HG03571 (cell line): ENCODE data around the gene BAX.
"Not testable (repeated sequence)": the region's sequence is repeated elsewhere in the genome, so short reads cannot be mapped to it uniquely, and the experiment has no call there.

Source experiments
- ATAC-seq: cut with Tn5 transposase; IDR thresholded peaks from one replicate; pipeline ENCODE4 v1.9.1; 2021; ENCODE audit not compliant: unreplicated experiment

Gene BAX

DNA sequence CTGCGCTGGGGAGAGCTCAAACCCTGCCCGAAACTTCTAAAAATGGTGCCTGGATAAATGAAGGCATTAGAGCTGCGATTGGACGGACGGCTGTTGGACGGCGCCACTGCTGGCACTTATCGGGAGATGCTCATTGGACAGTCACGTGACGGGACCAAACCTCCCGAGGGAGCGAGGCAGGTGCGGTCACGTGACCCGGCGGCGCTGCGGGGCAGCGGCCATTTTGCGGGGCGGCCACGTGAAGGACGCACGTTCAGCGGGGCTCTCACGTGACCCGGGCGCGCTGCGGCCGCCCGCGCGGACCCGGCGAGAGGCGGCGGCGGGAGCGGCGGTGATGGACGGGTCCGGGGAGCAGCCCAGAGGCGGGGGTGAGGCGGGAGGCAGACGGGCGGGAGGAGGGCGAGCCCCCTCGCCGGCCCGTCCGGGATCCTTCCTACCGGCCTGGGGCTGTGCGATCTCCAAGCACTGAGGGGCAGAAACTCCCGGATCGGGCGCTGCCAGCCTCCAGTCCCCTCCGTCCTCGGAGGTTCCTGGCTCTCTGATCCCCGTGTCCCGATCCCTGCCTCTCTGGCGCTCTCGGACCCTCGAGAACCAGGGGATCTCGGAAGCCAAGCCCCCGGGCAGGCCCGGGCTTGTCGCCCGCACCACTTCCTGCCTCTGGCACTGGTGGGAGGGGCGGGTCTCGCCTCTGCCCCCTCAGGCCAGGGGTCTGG is at the start of gene BAX:
BAX (plus strand) TSS at position 281 of the 713 bp plus-strand sequence; CDS start at position 335, 54 bp downstream.
- ATAC-seq: peak; percentile 77

GRCh38 chr19:48905664-48906063 is 49.0 kb upstream of the BAX start:
- ATAC-seq: no peak

DNA sequence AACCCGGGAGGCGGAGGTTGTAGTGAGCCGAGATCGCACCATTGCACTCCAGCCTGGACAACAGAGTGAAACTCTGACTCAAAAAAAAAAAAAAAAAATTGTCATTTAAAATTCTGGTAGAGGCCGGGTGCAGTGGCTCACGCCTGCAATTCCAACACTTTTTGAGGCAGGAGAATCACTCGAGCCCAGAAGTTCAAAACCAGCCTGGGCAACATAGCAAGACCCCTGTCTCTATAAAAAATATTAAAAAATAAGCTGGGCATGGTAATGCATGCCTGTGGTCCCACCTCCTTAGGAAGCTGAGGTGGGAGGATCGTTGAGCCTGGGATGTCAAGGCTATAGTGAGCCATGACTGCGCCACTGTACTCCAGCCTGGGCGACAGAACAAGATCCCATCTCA is 48.4 kb upstream of the BAX start:
- ATAC-seq: no peak

- ATAC-seq: no peak
These were observed 47.0 kb upstream of the BAX start for GRCh38 chr19:48907671-48908070.

DNA sequence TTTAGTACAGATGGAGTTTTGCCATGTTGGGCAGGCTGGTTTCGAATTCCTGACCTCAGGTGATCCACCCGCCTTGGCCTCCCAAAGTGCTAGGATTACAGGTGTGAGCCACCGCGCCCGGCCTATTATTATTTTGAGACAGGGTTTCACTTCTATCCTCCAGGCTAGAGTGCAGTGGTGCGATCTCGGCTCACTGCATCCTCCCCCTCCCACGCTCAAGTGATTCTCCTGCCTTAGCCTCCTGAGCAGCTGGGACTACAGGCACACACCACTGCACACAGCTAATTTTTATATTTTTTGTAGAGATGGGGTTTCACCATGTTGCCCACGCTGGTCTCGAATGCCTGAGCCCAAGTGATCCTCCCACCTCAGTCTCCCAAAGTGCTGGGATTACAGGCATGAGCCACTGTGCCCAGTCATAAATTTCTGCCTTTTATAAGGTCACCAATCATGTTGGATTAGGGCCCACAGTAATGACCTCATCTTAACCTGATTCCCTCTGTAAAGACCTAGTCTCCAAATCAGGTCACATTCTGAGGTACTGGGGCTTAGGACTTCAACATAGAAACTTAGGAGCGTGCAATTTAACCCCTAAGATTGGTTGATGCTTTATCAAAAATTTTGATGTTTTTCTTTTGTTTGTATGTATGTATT is 45.1 kb upstream of the BAX start:
- not testable (repeated sequence) for ATAC-seq

- no peak for ATAC-seq
These were observed 43.9 kb upstream of the BAX start for GRCh38 chr19:48910803-48911202.

DNA sequence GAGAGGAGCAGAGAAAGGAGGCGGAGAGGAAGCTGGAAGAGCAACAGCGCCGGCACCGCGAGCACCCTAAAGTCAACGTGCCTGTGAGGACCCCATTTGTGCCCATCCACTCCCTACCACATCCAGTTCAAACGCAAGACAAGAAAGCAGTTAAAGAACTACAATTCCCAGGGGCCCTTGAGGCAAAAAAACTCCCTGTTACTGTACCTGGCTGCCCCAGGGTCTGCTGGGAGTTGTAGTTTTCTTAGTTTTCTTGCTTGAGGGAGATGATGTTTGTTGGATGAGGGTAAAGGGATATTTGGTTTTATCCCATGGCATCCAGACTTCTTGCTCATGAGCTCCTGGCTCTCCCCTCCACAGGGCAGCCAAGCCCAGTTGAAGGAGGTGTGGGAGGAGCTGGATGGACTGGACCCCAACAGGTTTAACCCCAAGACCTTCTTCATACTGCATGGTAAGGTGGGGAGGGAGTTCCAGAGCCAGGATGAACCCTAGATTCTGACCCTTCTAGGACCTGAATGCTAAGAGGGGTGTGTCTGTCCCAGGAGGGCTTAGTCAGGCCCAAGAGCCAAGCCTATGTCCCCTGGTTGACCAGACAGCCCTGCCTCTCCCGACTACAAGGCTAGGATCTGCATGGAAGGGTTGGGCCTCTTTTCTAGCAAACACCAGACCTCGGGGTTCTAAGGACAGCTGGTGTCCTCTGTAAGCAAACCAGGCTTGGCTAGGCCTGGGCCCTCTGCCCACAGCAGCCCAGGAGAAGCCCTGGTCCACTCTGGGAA is 41.4 kb upstream of the BAX start:
- no peak for ATAC-seq

GRCh38 chr19:48914181-48914580 is 40.5 kb upstream of the BAX start:
- no peak for ATAC-seq

DNA sequence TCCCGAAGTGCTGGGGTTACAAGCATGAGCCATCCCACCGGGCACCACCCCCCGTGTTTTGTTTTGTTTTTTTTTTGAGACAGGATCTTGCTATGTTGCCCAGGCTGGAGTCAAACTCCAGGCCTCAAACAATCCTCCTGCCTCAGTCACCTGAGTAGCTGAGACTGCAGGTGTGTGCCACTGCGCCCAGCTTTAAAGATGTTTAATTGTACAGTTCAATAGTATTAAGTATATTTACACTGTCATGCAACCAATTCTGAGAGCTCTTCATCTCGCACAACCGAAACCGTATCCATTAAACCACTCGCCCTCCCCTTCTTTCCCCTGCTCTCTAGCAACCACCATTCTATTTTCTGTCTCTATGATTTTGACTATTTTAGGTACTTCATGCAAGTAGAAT is 38.9 kb upstream of the BAX start:
- ATAC-seq: no peak

DNA sequence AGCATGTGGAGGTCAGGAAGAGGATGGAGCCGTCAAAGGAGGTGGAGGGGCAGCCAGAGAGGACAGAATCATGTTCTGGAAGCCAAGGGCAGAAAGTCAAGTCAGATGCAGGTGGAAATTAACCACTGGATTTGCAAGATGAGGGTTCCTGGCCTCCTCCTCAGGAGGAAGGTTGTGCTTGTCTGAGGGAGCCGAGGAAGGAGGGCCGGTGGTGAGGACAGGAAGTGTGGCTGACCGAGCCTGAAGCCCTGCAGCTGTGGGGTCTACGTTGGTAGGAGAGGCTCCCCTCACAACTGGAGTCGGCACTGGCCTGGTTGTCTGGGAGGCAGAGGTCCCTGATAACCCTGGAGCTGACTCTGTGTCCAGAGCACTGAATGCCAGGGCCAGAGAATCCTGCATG is 36.6 kb upstream of the BAX start:
- no peak for ATAC-seq

- ATAC-seq: no peak
These were observed 35.9 kb upstream of the BAX start for GRCh38 chr19:48918801-48919247.

- not testable (repeated sequence) for ATAC-seq
These were observed 35.4 kb upstream of the BAX start for GRCh38 chr19:48919271-48919670.

DNA sequence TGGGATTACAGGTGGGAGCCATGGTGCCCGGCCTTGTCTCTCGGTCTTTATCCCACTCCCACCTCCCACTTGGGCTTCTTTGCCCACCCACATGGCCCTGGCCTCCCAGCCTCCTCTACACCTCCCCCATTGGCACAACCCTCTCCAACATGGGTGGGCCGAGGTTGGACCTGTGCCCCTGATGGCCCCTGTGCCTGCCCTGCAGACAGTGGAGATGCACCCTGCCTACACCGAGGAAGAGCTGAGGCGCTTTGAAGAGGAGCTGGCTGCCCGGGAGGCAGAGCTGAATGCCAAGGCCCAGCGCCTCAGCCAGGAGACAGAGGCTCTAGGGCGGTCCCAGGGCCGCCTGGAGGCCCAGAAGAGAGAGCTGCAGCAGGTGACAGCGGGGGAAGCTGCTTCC is 33.7 kb upstream of the BAX start:
- no peak for ATAC-seq

DNA sequence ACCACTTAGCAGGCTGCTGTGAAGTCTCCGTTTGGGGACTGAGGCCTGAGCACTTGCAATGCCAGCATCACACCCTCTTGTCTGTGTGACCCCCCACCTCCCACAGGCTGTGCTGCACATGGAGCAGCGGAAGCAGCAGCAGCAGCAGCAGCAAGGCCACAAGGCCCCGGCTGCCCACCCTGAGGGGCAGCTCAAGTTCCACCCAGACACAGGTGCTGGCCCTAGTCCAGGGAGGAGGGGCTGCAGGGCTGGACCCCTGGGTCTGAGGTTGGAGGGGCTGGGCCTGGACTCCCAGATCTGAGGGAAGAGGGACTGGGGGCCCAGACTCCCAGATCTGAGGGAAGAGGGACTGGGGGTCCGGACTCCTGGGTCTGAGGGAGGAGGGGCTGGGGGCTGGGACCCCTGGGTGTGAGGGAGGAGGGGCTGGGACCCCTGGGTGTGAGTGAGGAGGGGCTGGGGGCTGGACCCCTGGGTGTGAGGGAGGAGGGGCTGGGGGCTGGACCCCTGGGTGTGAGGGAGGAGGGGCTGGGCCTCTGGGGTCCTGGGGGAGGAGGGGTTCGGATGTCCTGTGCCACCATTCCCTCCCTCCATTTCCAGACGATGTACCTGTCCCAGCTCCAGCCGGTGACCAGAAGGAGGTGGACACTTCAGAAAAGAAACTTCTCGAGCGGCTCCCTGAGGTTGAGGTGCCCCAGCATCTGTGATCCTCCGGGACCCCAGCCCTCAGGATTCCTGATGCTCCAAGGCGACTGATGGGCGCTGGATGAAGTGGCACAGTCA is 32.8 kb upstream of the BAX start:
- no peak for ATAC-seq

DNA sequence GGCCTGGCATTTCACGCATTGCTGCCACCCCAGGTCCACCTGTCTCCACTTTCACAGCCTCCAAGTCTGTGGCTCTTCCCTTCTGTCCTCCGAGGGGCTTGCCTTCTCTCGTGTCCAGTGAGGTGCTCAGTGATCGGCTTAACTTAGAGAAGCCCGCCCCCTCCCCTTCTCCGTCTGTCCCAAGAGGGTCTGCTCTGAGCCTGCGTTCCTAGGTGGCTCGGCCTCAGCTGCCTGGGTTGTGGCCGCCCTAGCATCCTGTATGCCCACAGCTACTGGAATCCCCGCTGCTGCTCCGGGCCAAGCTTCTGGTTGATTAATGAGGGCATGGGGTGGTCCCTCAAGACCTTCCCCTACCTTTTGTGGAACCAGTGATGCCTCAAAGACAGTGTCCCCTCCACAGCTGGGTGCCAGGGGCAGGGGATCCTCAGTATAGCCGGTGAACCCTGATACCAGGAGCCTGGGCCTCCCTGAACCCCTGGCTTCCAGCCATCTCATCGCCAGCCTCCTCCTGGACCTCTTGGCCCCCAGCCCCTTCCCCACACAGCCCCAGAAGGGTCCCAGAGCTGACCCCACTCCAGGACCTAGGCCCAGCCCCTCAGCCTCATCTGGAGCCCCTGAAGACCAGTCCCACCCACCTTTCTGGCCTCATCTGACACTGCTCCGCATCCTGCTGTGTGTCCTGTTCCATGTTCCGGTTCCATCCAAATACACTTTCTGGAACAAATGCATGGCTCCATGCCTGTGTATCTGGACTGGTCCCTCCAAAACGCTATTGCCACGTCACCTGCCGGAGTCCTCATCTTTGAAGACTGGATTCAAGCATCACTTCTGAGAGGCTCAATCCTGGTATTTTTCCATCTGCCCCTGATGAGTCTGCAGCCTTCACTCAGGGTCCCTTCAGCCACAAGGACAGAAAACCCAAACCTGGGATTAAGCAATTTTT is 31.9 kb upstream of the BAX start:
- ATAC-seq: no peak

- no peak for ATAC-seq
These were observed 29.3 kb upstream of the BAX start for GRCh38 chr19:48925240-48925843.

GRCh38 chr19:48925890-48926289 is 28.8 kb upstream of the BAX start:
- ATAC-seq: not testable (repeated sequence)

GRCh38 chr19:48926909-48927308 is 27.8 kb upstream of the BAX start:
- no peak for ATAC-seq

GRCh38 chr19:48927692-48928091 is 27.0 kb upstream of the BAX start:
- not testable (repeated sequence) for ATAC-seq
